Measurements from ENCODE around the gene NFYC. TPM values are rescaled to one million over a fixed set of nuclear protein-coding genes. Genes with fewer than 3 reads are reported as not detected.

NFYC gene
- total and polyA plus RNA-seq, 2 of the 8 experiments (the other 6 are each of a cell fraction or from before 2014, with no cell fraction given) = 54.1 to 124 TPM

GRCh38 chr1:40665335-40666171 lies 26.0 kb upstream of the NFYC start, which contains the start of gene RIMS3 (continued):
- TF ChIP-seq HDAC2 (IDR thresholded peaks at IDR 0.05; ENCODE audit: borderline replicate concordance in 1 of 2, low read depth in 2 of 2, low read length in 2 of 2) = 0 out of 4 replicates have a peak, but pooled peaks of 1 of the 2 experiments have one; percentile 49
- TF ChIP-seq RBBP5 (IDR thresholded peaks at IDR 0.05; ENCODE audit: borderline replicate concordance, low read depth, low read length) = peak; percentile 63; the same call in 1 of the 2 replicates
- no peak for TF ChIP-seq CBX8 (IDR thresholded peaks at IDR 0.05; ENCODE audit: borderline replicate concordance, low read depth, low read length)
- peak; percentile 38 for TF ChIP-seq KDM4A (IDR thresholded peaks at IDR 0.05; ENCODE audit: low read depth, low read length, severe bottlenecking)
- TF ChIP-seq PHF8 (conservative IDR thresholded peaks at IDR 0.05; ENCODE audit: low read depth, low read length) = peak; percentile 72; the same call in 1 of the 2 replicates
